GM13977 (cell line): ENCODE results near the gene NSF.

Source experiments
- DNase-seq: peaks from one replicate; pipeline ENCODE4 v3.0.0; 2012; ENCODE audit warnings: low spot score
- CTCF ChIP-seq: IDR thresholded peaks from 2 replicates; pipeline ENCODE4 v1.5.1; 2012; ENCODE audit warnings: mild to moderate bottlenecking, control low read depth; ENCODE audit not compliant: insufficient read depth; ENCODE audit errors: extremely low read depth, missing control alignments
- in situ Hi-C: fragments of 300-500 bp; cut with MboI; formaldehyde crosslinking; loops from one replicate; pipeline ENCODE4 v1.12.0; 2022; ENCODE audit warnings: low sequenced_read_pairs, low pct_unique_long_range_greater_than_20kb, mixed read lengths, inconsistent platforms; ENCODE audit not compliant: unreplicated experiment

Gene NSF

GRCh38 chr17:46770439-46770817, 180.0 kb downstream of the NSF start:
- in situ Hi-C loops: no loop called here
- DNase-seq: no peak
- no peak for TF ChIP-seq CTCF

GRCh38 chr17:46770818-46771560, 180.5 kb downstream of the NSF start:
- in situ Hi-C loops: no loop called here
- no peak for TF ChIP-seq CTCF
- DNase-seq: peak; percentile 62

GRCh38 chr17:46771561-46772474, 181.3 kb downstream of the NSF start:
- in situ Hi-C loops: no loop called here

GRCh38 chr17:46772475-46773220, 182.2 kb downstream of the NSF start:
- peak; percentile 28 for DNase-seq
- in situ Hi-C loops: no loop called here
- no peak for TF ChIP-seq CTCF

More at GRCh38 chr17:46771561-46772474, 181.3 kb downstream of the NSF start:
- no peak for TF ChIP-seq CTCF
- DNase-seq: peak; percentile 68

- no peak for TF ChIP-seq CTCF
- in situ Hi-C loops: no loop called here
- DNase-seq: peak; percentile 17
These were observed 182.7 kb downstream of the NSF start for GRCh38 chr17:46773221-46773605.

- DNase-seq: no peak
- in situ Hi-C loops: no loop called here
- TF ChIP-seq CTCF: no peak
These were observed 183.2 kb downstream of the NSF start for GRCh38 chr17:46773676-46774075.
